ENCODE data around the gene ABHD17A. TPM values are rescaled to one million over a fixed set of nuclear protein-coding genes. Genes with fewer than 3 reads are reported as not detected.

The ABHD17A gene
- polyA plus RNA-seq, 3 donors, result 69.8 to 96.1 (median 79.0) TPM

GRCh38 chr19:1862424-1863327, 22.6 kb downstream of the ABHD17A start:
- peak overlapping the region; percentile 59 for H3K9ac ChIP-seq (ENCODE audit: insufficient read depth, low read length, poor library complexity, severe bottlenecking)
- DNase-seq, result peak in 2 of 3 donors; percentile 9 to 47
- H3K4me2 ChIP-seq (replicated peaks; ENCODE audit: extremely low read depth, low read length, poor library complexity, severe bottlenecking), result peak overlapping the region; percentile 92
- Mint-ChIP-seq H3K27ac (peak overlapping the region; percentile 68 to 93 (median 88)), H3K36me3 (peaks cover 0 to 3% of the 10 kb centered on the region in 2 donors), H3K9me3 (no peaks in the 10 kb centered on the region), H3K4me1 (peaks cover 50% of the 10 kb centered on the region), H3K27me3 (ENCODE audit: low read depth in 3 of 3) (peaks cover 0 to 4% (median 2%) of the 10 kb centered on the region in 3 donors), H3K4me3 (peak overlapping the region; percentile 92 to 93)
- peaks cover 56% of the 10 kb centered on the region for H3K79me2 ChIP-seq (ENCODE audit: insufficient read depth, low read length)
- under 1% methylated on average over 63 of the region's 109 CpGs for WGBS (ENCODE audit: insufficient coverage)
- no peaks in the 10 kb centered on the region for H3K9me3 ChIP-seq (replicated peaks in 1 of 2; ENCODE audit: control insufficient read depth in 1 of 2, insufficient read depth in 1 of 2, low read length in 2 of 2)
- H4K20me1 ChIP-seq (ENCODE audit: insufficient read depth, low read length), result peaks cover 50% of the 10 kb centered on the region
- H3K4me3 ChIP-seq (replicated peaks in 1 of 3; ENCODE audit: low read depth in 2 of 3, low read length in 3 of 3), result peak overlapping the region; percentile 83 to 96 (median 94)
- H3K36me3 ChIP-seq (replicated peaks in 1 of 2; ENCODE audit: control insufficient read depth in 1 of 2, insufficient read depth in 2 of 2, low read length in 2 of 2), result no peaks in the 10 kb centered on the region
- no peak overlapping the region for H2AFZ ChIP-seq (ENCODE audit: insufficient read depth, low read depth, low read length, poor library complexity, severe bottlenecking)
- intact Hi-C loops (cut with micrococcal nuclease), result loop anchor here in 1 of 2 donors (2.0 to 5.0 kb wide), 2 partner anchors 35 to 232 kb away; no protein-coding TSS in a partner anchor
- peaks cover 57 to 59% of the 10 kb centered on the region in 2 donors for H3K4me1 ChIP-seq (ENCODE audit: control insufficient read depth in 1 of 2, insufficient read depth in 2 of 2, low read length in 2 of 2)
- no peak for TF ChIP-seq CTCF (IDR thresholded peaks at IDR 0.05)
- peak overlapping the region in 1 of 2 donors; percentile 65 for H3K27ac ChIP-seq (ENCODE audit: low read depth in 1 of 2, low read length in 2 of 2)
- no peaks in the 10 kb centered on the region for H3K27me3 ChIP-seq (ENCODE audit: control insufficient read depth in 2 of 2, insufficient read depth in 2 of 2, low read length in 2 of 2)

GRCh38 chr19:1862068-1862423, 23.2 kb downstream of the ABHD17A start:
- no peaks in the 10 kb centered on the region for H3K9me3 Mint-ChIP-seq
- Histone ChIP-seq H3K4me3 (replicated peaks in 1 of 3; ENCODE audit: low read depth in 2 of 3, low read length in 3 of 3) (peak overlapping the region; percentile 83 to 96 (median 94)), H3K4me2 (replicated peaks; ENCODE audit: extremely low read depth, low read length, poor library complexity, severe bottlenecking) (peak overlapping the region; percentile 92), H3K36me3 (replicated peaks in 1 of 2; ENCODE audit: control insufficient read depth in 1 of 2, insufficient read depth in 2 of 2, low read length in 2 of 2) (no peaks in the 10 kb centered on the region), H3K27me3 (ENCODE audit: control insufficient read depth in 2 of 2, insufficient read depth in 2 of 2, low read length in 2 of 2) (no peaks in the 10 kb centered on the region), H3K79me2 (ENCODE audit: insufficient read depth, low read length) (peaks cover 62% of the 10 kb centered on the region), H3K27ac (ENCODE audit: low read depth in 1 of 2, low read length in 2 of 2) (peak overlapping the region in 1 of 2 donors; percentile 41), H2AFZ (ENCODE audit: insufficient read depth, low read depth, low read length, poor library complexity, severe bottlenecking) (no peak overlapping the region), H4K20me1 (ENCODE audit: insufficient read depth, low read length) (peaks cover 55% of the 10 kb centered on the region), H3K4me1 (ENCODE audit: control insufficient read depth in 1 of 2, insufficient read depth in 2 of 2, low read length in 2 of 2) (peaks cover 61 to 65% of the 10 kb centered on the region in 2 donors), H3K9ac (ENCODE audit: insufficient read depth, low read length, poor library complexity, severe bottlenecking) (peak overlapping the region; percentile 59), H3K9me3 (replicated peaks in 1 of 2; ENCODE audit: control insufficient read depth in 1 of 2, insufficient read depth in 1 of 2, low read length in 2 of 2) (no peaks in the 10 kb centered on the region)
- no peak for TF ChIP-seq CTCF (IDR thresholded peaks at IDR 0.05)
- no peak for DNase-seq
- peak overlapping the region; percentile 92 to 93 for H3K4me3 Mint-ChIP-seq
- no peaks in the 10 kb centered on the region for H3K36me3 Mint-ChIP-seq
- WGBS (ENCODE audit: insufficient coverage), result 2% methylated on average over 17 of the region's 21 CpGs
- peaks cover 50% of the 10 kb centered on the region for H3K4me1 Mint-ChIP-seq
- peak overlapping the region; percentile 68 to 93 (median 88) for H3K27ac Mint-ChIP-seq
- intact Hi-C loops (cut with micrococcal nuclease), result loop anchor here in 1 of 2 donors (2.0 to 5.0 kb wide), 2 partner anchors 35 to 233 kb away; no protein-coding TSS in a partner anchor
- peaks cover 0 to 4% (median 2%) of the 10 kb centered on the region in 3 donors for H3K27me3 Mint-ChIP-seq (ENCODE audit: low read depth in 3 of 3)

Data from CD14-positive monocyte (primary cell).